Activated B cell treated with CpG ODN at 0.5 μM for 24 hours (primary cell): ENCODE measurements around the gene TCAP. TPM values are rescaled to one million over a fixed set of nuclear protein-coding genes. Genes with fewer than 3 reads are reported as not detected.
A peak's percentile ranks its signal among the peaks of the same experiment; 100 is the strongest.

ENCODE experiments used
- ATAC-seq: fragments of 200-7000 bp; cut with Tn5 transposase; one replicate; pipeline ENCODE4 v1.10.0; 2021; ENCODE audit warnings: low read depth, mild to moderate bottlenecking, moderate library complexity
- CTCF ChIA-PET: fragments of 350-600 bp; sonication (Branson Sonifier 250); formaldehyde crosslinking; loops from one replicate; lab custom pipeline; 2021; ENCODE audit warnings: antibody characterized with exemption; lab: Charles Lee
- POLR2A ChIA-PET: fragments of 350-600 bp; sonication (Branson Sonifier 250); formaldehyde crosslinking; loops from one replicate; lab custom pipeline; 2021; ENCODE audit warnings: antibody characterized with exemption; lab: Charles Lee
- DNase-seq: peaks from one replicate; pipeline ENCODE4 v3.0.0; 2022
- H3K27ac Mint-ChIP-seq: one replicate; pipeline ENCODE4 v1.8.0; 2020; ENCODE audit warnings: mixed read lengths
- H3K27me3 Mint-ChIP-seq: one replicate; pipeline ENCODE4 v1.8.0; 2021; ENCODE audit warnings: mixed read lengths
- H3K36me3 Mint-ChIP-seq: one replicate; pipeline ENCODE4 v1.8.0; 2021; ENCODE audit warnings: low read depth, mixed read lengths
- H3K4me1 Mint-ChIP-seq: one replicate; pipeline ENCODE4 v1.8.0; 2021; ENCODE audit warnings: mixed read lengths
- H3K4me3 Mint-ChIP-seq: one replicate; pipeline ENCODE4 v1.8.0; 2020; ENCODE audit warnings: mild to moderate bottlenecking, mixed read lengths
- H3K9me3 Mint-ChIP-seq: one replicate; pipeline ENCODE4 v1.8.0; 2020; ENCODE audit warnings: mixed read lengths
- CTCF ChIP-seq: fragments of 200-600 bp; IDR thresholded peaks from one replicate; pipeline ENCODE4 v1.8.0; 2022; ENCODE audit warnings: antibody characterized with exemption, mild to moderate bottlenecking
- intact Hi-C: fragments of 100-400 bp; cut with micrococcal nuclease; formaldehyde crosslinking; loops from one replicate; pipeline ENCODE4 v1.15.1; 2024
- total RNA-seq: library from RNA; stranded (reverse); gene quantifications from 2 replicates; pipeline ENCODE4 v1.2.3, GENCODE V29; 2022

Gene TCAP
- total RNA-seq, 1 donor from 2014 or later, result 2.3 TPM

- ChIA-PET CTCF (no interaction called here), POLR2A (no interaction called here)
- DNase-seq (no peak), ATAC-seq (no peak)
- Mint-ChIP-seq H3K4me3 (no peak overlapping the region), H3K4me1 (peaks cover 49% of the 10 kb centered on the region), H3K36me3 (peaks cover 47% of the 10 kb centered on the region), H3K27ac (peak overlapping the region; percentile 53), H3K9me3 (no peaks in the 10 kb centered on the region), H3K27me3 (no peaks in the 10 kb centered on the region)
- intact Hi-C loops, result loop anchor here (2.0 kb wide), 1 partner anchor 22 kb away; the partner anchor contains the start of gene STARD3
- no peak for TF ChIP-seq CTCF
These were observed 6.8 kb upstream of the TCAP start for GRCh38 chr17:39658346-39658745.

GRCh38 chr17:39658760-39659159 is 6.4 kb upstream of the TCAP start:
- Mint-ChIP-seq H3K27me3 (no peaks in the 10 kb centered on the region), H3K36me3 (peaks cover 45% of the 10 kb centered on the region), H3K9me3 (no peaks in the 10 kb centered on the region), H3K27ac (peak overlapping the region; percentile 53), H3K4me1 (peaks cover 46% of the 10 kb centered on the region), H3K4me3 (no peak overlapping the region)
- POLR2A ChIA-PET, result no interaction called here
- no peak for TF ChIP-seq CTCF
- CTCF ChIA-PET, result no interaction called here
- ATAC-seq (no peak), DNase-seq (no peak)
- intact Hi-C loops, result loop anchor here (1.0 to 2.0 kb wide), 2 partner anchors 9 to 22 kb away; partner anchors contain the start of gene STARD3

- POLR2A ChIA-PET, result interaction anchor here (0.6 to 1.1 kb wide), 5 partner anchors 9 to 96 kb away, joined by 3 to 8 read pairs (median 4); partner anchors contain the start of gene PGAP3
- TF ChIP-seq CTCF, result no peak
- intact Hi-C loops, result loop anchor here (1.0 to 2.0 kb wide), 2 partner anchors 8 to 23 kb away; partner anchors contain the start of gene STARD3
- CTCF ChIA-PET, result interaction anchor here (0.6 to 1.2 kb wide), 5 partner anchors 9 to 38 kb away, joined by 3 to 8 read pairs (median 3); partner anchors contain the start of gene PNMT
- H3K4me3 Mint-ChIP-seq, result peak overlapping the region; percentile 38
- H3K9me3 Mint-ChIP-seq, result no peaks in the 10 kb centered on the region
- ATAC-seq (peak; percentile 70), DNase-seq (no peak)
- H3K36me3 Mint-ChIP-seq, result peaks cover 46% of the 10 kb centered on the region
- peak overlapping the region; percentile 82 for H3K27ac Mint-ChIP-seq
- no peaks in the 10 kb centered on the region for H3K27me3 Mint-ChIP-seq
- peaks cover 47% of the 10 kb centered on the region for H3K4me1 Mint-ChIP-seq
These were observed 5.7 kb upstream of the TCAP start for GRCh38 chr17:39659279-39660010.

GRCh38 chr17:39660011-39660360 is 5.2 kb upstream of the TCAP start:
- H3K4me3 Mint-ChIP-seq, result peak overlapping the region; percentile 38

More at GRCh38 chr17:39660011-39660360, 5.2 kb upstream of the TCAP start:
- Mint-ChIP-seq H3K36me3 (peaks cover 42% of the 10 kb centered on the region), H3K27me3 (no peaks in the 10 kb centered on the region), H3K27ac (peak overlapping the region; percentile 82), H3K9me3 (no peaks in the 10 kb centered on the region), H3K4me1 (peaks cover 48% of the 10 kb centered on the region)
- ChIA-PET POLR2A (interaction anchor here (0.6 to 1.1 kb wide), 5 partner anchors 10 to 95 kb away, joined by 3 to 8 read pairs (median 4); partner anchors contain the start of gene PGAP3), CTCF (interaction anchor here (0.6 to 1.2 kb wide), 5 partner anchors 9 to 38 kb away, joined by 3 to 8 read pairs (median 3); partner anchors contain the start of gene PNMT)
- ATAC-seq (no peak), DNase-seq (no peak)
- intact Hi-C loops, result no loop called here
- TF ChIP-seq CTCF, result no peak
